Epithelial cell of prostate (primary cell): Measurements from ENCODE around the gene PRMT3.
A peak's percentile ranks its signal among the peaks of the same experiment; 100 is the strongest.
"Not testable (repeated sequence)": the region's sequence is repeated elsewhere in the genome, so short reads cannot be mapped to it uniquely, and the experiment has no call there.

Source experiments
- DNase-seq: peaks from one replicate; pipeline ENCODE4 v3.0.0-alpha.2; 2011; ENCODE audit warnings: low read depth, low spot score
- H3K27ac ChIP-seq: fragments of 450-650 bp; 2 replicates; pipeline ENCODE4 v1.5.1; 2017; ENCODE audit warnings: mild to moderate bottlenecking

Gene PRMT3

GRCh38 chr11:20497124-20497792, 109.7 kb downstream of the PRMT3 start:
- H3K27ac ChIP-seq = no peak overlapping the region
- DNase-seq = no peak

GRCh38 chr11:20501252-20501651, 113.7 kb downstream of the PRMT3 start:
- no peak for DNase-seq
- H3K27ac ChIP-seq = peak overlapping the region; percentile 24

GRCh38 chr11:20501971-20502370, 114.5 kb downstream of the PRMT3 start:
- peak overlapping the region; percentile 24 for H3K27ac ChIP-seq
- DNase-seq = peak; percentile 29

GRCh38 chr11:20511982-20512381, 124.5 kb downstream of the PRMT3 start:
- H3K27ac ChIP-seq = no peak overlapping the region
- DNase-seq = no peak

GRCh38 chr11:20512869-20513268, 125.4 kb downstream of the PRMT3 start:
- H3K27ac ChIP-seq = no peak overlapping the region
- no peak for DNase-seq

DNA sequence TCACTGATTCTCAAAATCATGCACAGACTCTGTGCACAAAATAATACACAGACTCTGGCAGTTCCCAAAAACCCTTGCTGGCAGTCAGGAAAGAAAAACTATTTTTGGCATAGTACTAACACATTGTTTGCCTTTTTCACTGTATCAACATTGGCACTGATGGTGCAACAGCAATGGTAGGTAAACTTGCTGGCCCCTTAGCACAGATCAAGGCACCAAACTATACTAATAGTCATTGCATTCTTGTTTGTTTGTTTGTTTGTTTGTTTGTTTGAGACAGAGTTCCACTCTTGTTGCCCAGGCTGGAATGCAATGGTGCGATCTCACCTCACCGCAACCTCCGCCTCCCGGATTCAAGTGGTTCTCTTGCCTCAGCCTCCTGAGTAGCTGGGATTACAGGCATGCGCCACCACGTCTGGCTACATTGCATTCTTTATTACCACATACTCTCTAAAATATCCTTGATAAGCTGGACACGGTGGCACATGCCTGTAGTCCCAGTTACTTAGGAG, 130.9 kb downstream of the PRMT3 start:
- DNase-seq = no peak
- H3K27ac ChIP-seq = no peak overlapping the region

DNA sequence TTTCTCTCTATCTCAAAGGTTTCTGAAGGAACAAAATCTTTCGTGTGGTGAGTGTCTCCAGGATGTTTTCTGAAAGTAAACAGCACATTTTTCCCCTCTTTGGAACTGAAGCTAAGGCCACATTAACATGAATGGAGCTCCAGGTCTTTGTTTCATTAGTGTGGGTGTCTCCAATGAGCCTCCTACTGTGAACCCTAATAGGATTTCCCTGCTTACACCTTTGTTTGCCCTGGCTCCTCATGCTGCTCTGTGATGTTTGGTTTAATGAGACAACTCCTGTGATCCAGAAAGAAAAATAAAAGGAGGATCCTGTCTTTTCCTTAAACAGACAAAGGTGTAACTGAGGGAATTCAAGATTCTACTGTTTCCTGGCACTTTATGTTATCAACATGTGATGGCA, 135.0 kb downstream of the PRMT3 start:
- H3K27ac ChIP-seq = no peak overlapping the region
- DNase-seq = no peak

DNA sequence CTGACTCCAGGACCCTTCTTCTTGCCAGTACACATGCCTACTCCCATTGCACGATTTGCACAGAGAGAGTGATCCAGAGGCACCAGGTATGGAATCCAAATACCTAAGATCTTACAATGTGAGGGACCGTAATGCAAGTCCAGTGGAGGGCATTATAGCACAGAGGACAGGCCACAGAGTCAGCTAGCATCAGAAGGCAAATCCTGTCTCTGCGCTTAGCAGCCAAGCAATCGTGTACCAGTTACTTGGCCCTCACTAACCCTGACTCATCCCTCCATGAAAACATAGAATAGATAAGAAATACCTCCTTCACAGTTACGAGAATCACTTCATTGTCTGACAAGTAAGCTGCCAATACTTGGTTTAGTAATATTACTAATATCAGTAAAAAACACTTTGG, 142.2 kb downstream of the PRMT3 start:
- DNase-seq = no peak
- no peak overlapping the region for H3K27ac ChIP-seq

DNA sequence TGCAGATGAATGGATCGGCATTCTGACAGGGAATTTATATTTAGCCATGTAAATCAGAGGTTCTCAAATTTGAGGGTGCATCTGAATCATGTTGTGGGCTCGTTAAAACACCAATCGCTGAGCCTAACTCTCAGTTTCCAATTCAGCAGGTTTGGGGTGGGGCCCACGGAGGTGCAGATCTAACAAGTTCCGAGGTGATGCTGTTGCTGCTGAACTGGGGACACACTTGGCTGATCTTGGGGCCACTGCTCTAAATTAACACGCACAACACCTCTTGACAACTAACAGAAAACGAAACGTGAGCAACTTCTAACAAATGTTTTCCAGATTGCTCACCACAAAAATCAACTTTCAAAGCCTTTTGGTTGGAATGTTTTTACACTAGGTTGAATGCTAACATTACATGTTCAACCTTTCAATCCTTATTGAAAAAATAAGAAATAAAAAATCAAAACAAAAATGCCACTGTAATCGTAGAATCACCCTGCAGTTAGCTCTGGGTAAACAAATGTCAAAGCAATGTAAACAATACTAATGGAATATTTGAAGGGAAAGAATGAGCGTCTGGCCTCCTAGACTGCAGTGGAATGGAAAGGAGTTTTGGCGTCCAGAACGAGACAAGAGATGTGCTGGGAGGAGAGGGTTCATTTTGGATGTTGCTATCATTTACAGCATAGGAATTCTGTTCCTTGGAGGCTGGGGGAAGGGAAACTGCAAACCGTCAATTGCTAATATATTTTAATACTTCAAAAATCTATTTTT, 143.6 kb downstream of the PRMT3 start:
- no peak overlapping the region for H3K27ac ChIP-seq
- DNase-seq = no peak

DNA sequence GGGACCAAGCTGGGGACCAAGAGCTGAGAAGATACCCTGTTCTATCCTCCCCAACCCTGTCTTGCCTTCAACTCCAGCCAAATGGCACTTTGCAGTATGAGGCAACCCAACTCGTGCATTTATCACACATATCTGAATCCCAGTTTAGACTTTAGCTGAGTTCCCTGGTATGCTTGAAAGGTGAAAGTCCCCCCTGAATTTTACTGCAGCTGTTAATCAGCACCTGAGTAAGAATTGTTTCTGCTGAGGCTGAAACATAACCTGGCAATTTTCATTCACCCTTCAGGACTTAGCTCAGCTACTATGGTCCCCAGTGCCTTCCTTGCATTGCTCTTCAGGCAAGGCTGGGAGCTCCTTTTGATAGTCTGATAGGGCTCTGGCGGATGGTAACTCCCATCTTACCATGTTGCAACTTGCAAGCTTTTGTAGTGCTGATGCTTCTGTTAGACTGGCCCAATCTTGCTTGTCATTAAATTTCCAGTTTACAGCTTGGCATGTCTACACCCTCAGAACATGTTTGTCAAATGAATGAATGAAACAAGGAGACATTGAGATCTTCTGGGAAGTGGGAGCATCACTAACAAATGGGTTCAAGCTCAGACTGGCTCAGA, 147.9 kb downstream of the PRMT3 start:
- DNase-seq = no peak
- H3K27ac ChIP-seq = no peak overlapping the region

DNA sequence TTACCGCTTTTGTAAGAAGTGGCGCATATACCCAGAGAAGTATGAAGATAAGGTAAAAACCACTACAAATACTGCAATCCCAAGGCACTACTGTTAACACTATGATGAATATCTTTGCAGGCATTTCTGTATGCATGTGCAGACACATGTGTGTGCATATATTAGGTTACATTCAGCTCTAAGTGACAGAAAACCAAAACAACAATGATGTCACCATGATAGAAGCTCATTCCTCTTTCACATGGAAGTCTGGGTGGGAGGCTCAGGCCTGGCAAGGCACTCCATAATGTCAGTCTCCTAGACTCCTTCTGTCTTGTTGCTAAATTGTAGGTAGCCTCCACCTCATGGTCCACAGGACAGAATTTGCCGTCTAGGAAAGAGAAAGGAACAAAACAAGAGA, 148.8 kb downstream of the PRMT3 start:
- H3K27ac ChIP-seq = no peak overlapping the region
- no peak for DNase-seq

DNA sequence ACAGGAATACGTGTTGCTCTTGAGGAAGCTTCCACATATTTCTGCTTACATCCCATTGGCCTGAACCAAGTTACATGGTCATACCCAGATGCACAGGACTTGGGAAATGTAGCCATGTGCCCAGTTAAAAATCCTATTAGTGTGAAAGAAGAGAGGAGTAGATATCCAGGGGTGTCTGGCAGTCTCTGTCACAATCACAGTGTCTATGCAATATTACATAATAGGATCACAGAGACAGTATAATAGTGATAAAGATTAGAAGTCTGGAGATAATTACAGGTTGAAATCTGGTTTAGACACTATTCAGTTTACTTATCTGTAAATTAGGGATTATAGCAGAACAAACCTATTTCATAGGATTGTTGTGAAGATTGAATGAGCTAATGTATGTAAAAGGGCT, 149.3 kb downstream of the PRMT3 start:
- no peak overlapping the region for H3K27ac ChIP-seq
- no peak for DNase-seq

- DNase-seq = no peak
- H3K27ac ChIP-seq = no peak overlapping the region
These were observed 154.0 kb downstream of the PRMT3 start for GRCh38 chr11:20541503-20541902.

GRCh38 chr11:20544603-20545237, 157.2 kb downstream of the PRMT3 start:
- H3K27ac ChIP-seq = no peak overlapping the region
- no peak for DNase-seq

- H3K27ac ChIP-seq = no peak overlapping the region
- DNase-seq = no peak
These were observed 159.9 kb downstream of the PRMT3 start for GRCh38 chr11:20547411-20547810.

GRCh38 chr11:20551096-20551495, 163.6 kb downstream of the PRMT3 start:
- H3K27ac ChIP-seq = no peak overlapping the region
- DNase-seq = no peak

DNA sequence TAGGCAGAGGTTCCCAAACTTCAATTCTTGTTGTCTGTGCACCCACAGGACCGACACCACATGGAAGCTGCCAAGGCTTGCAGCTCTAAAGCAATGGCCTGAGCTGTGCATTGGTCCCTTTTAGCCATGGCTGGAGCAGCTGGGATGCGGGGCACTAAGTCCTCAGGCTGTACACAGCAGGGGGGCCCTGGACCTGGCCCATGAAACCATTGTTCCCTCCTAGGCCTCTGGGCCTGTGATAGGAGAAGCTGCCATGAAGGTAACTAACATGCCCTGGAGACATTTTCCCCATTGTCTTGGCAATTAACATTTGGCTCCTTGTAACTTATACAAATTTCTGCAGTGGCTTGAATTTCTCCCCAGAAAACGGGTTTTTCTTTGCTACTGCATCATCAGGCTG, 168.3 kb downstream of the PRMT3 start:
- H3K27ac ChIP-seq = no peak overlapping the region
- DNase-seq = no peak

- H3K27ac ChIP-seq, DNase-seq: not testable (repeated sequence)
These were observed 168.9 kb downstream of the PRMT3 start for GRCh38 chr11:20556396-20556795.

GRCh38 chr11:20558741-20559140, 171.2 kb downstream of the PRMT3 start:
- DNase-seq = no peak
- H3K27ac ChIP-seq = peak overlapping the region; percentile 56
